Chondrocyte (in vitro differentiated cells): ENCODE results near the gene UBE3A. TPM values are rescaled to one million over a fixed set of nuclear protein-coding genes. Genes with fewer than 3 reads are reported as not detected.

Source experiments
- DNase-seq: peaks from one replicate; pipeline ENCODE4 v3.0.0; 2021; ENCODE audit warnings: mixed read lengths, low spot score
- H3K27ac Mint-ChIP-seq: one replicate; pipeline ENCODE4 v1.8.0; 2021; ENCODE audit warnings: mild to moderate bottlenecking, moderate library complexity, mixed read lengths; ENCODE audit not compliant: unreplicated experiment
- H3K27me3 Mint-ChIP-seq: 2 replicates; pipeline ENCODE4 v1.8.0; 2021; ENCODE audit warnings: low read depth, mixed read lengths
- H3K36me3 Mint-ChIP-seq: 2 replicates; pipeline ENCODE4 v1.8.0; 2021; ENCODE audit warnings: low read depth, mixed read lengths
- H3K4me1 Mint-ChIP-seq: 2 replicates; pipeline ENCODE4 v1.8.0; 2021; ENCODE audit warnings: low read depth, mild to moderate bottlenecking, mixed read lengths
- H3K4me3 Mint-ChIP-seq: one replicate; pipeline ENCODE4 v1.8.0; 2021; ENCODE audit warnings: mild to moderate bottlenecking, moderate library complexity, mixed read lengths; ENCODE audit not compliant: unreplicated experiment
- H3K9me3 Mint-ChIP-seq: 2 replicates; pipeline ENCODE4 v1.8.0; 2021; ENCODE audit warnings: low read depth, mixed read lengths
- CTCF ChIP-seq: fragments of 200-600 bp; sonication (generic); IDR thresholded peaks from 2 replicates; pipeline ENCODE4 v1.5.0; 2021; ENCODE audit warnings: antibody characterized with exemption, mild to moderate bottlenecking, moderate library complexity
- total RNA-seq: library from RNA; stranded (reverse); gene quantifications from 3 replicates; pipeline ENCODE4 v1.2.1, GENCODE V29; 2021

The UBE3A gene
- total RNA-seq, 1 donor from 2014 or later = 75.9 TPM

- Mint-ChIP-seq H3K4me1 (peaks cover 27% of the 10 kb centered on the region), H3K27me3 (no peaks in the 10 kb centered on the region), H3K9me3 (no peaks in the 10 kb centered on the region), H3K36me3 (peaks cover 9% of the 10 kb centered on the region), H3K4me3 (no peak overlapping the region), H3K27ac (no peak overlapping the region)
- no peak for TF ChIP-seq CTCF
- no peak for DNase-seq
These were observed 32.0 kb downstream of the UBE3A start for GRCh38 chr15:25406846-25407245.

- peaks cover 9% of the 10 kb centered on the region for H3K36me3 Mint-ChIP-seq
- no peak for DNase-seq
- H3K4me3 Mint-ChIP-seq = no peak overlapping the region
- no peak overlapping the region for H3K27ac Mint-ChIP-seq
- no peak for TF ChIP-seq CTCF
- H3K27me3 Mint-ChIP-seq = no peaks in the 10 kb centered on the region
- H3K4me1 Mint-ChIP-seq = peaks cover 33% of the 10 kb centered on the region
- H3K9me3 Mint-ChIP-seq = peaks cover 3% of the 10 kb centered on the region
These were observed 32.6 kb downstream of the UBE3A start for GRCh38 chr15:25406261-25406660.

GRCh38 chr15:25403771-25404170 is 35.1 kb downstream of the UBE3A start:
- H3K27me3 Mint-ChIP-seq = no peaks in the 10 kb centered on the region
- H3K36me3 Mint-ChIP-seq = peaks cover 14% of the 10 kb centered on the region
- H3K27ac Mint-ChIP-seq = no peak overlapping the region
- H3K4me1 Mint-ChIP-seq = peaks cover 23% of the 10 kb centered on the region
- no peak for DNase-seq
- TF ChIP-seq CTCF = no peak
- no peak overlapping the region for H3K4me3 Mint-ChIP-seq
- H3K9me3 Mint-ChIP-seq = peaks cover 6% of the 10 kb centered on the region

- TF ChIP-seq CTCF = no peak
- Mint-ChIP-seq H3K27ac (no peak overlapping the region), H3K4me1 (peaks cover 24% of the 10 kb centered on the region), H3K9me3 (peaks cover 9% of the 10 kb centered on the region), H3K36me3 (peaks cover 16% of the 10 kb centered on the region), H3K4me3 (no peak overlapping the region), H3K27me3 (no peaks in the 10 kb centered on the region)
- DNase-seq = no peak
These were observed 36.5 kb downstream of the UBE3A start for GRCh38 chr15:25402342-25402741.

DNA sequence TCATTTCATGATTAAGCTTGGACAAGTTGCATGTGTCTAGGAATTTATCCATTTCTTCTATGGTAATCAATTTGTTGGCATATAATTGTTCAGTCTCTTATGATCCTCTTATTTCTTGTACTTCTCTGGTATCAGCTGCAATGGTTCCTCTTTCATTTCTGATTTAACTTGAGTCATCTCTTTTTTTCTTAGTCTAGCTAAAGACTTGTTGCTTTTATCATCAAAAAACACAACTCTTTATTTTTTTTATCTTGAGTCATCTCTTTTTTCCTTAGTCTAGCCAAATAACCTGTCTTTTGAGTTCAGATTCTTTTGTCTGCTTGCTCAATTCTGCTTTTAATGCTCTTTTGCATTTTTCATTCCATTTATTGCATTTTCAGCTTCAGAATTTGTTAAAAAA is 37.3 kb downstream of the UBE3A start:
- no peak for TF ChIP-seq CTCF
- Mint-ChIP-seq H3K4me1 (peaks cover 22% of the 10 kb centered on the region), H3K27ac (no peak overlapping the region), H3K4me3 (no peak overlapping the region), H3K27me3 (no peaks in the 10 kb centered on the region), H3K36me3 (peaks cover 16% of the 10 kb centered on the region), H3K9me3 (peaks cover 9% of the 10 kb centered on the region)
- no peak for DNase-seq
